OCI-LY3 (cell line): ENCODE data around the gene PCED1B.
"Not testable (repeated sequence)": the region's sequence is repeated elsewhere in the genome, so short reads cannot be mapped to it uniquely, and the experiment has no call there.

Source experiments
- H2AFZ ChIP-seq: fragments of 200-600, 300-600 bp; shearing (Covaris generic); 2 replicates; pipeline ENCODE4 v1.6.0; 2014; ENCODE audit warnings: antibody characterized with exemption, low read depth, low read length
- H3K27ac ChIP-seq: fragments of 200-600, 300-600 bp; sonication (generic); 2 replicates; pipeline ENCODE4 v1.5.1; 2014; ENCODE audit warnings: mild to moderate bottlenecking, low read length, moderate library complexity, mixed read lengths
- H3K27me3 ChIP-seq: fragments of 200-600, 300-600 bp; sonication (generic); 2 replicates; pipeline ENCODE4 v1.6.1; 2014; ENCODE audit warnings: low read depth, low read length, mixed read lengths
- H3K36me3 ChIP-seq: fragments of 200-600, 300-600 bp; sonication (generic); replicated peaks from 2 replicates; pipeline ENCODE3; 2014; ENCODE audit warnings: low read depth, low read length, mixed read lengths
- H3K4me1 ChIP-seq: fragments of 300-600, 200-600 bp; sonication (generic); 2 replicates; pipeline ENCODE4 v1.6.1; 2014; ENCODE audit warnings: low read length, mixed read lengths
- H3K4me2 ChIP-seq: fragments of 200-600, 300-600 bp; sonication (generic); 2 replicates; pipeline ENCODE4 v1.6.1; 2014; ENCODE audit warnings: low read length, mixed read lengths
- H3K4me3 ChIP-seq: fragments of 300-600, 200-600 bp; sonication (generic); 2 replicates; pipeline ENCODE4 v1.5.1; 2014; ENCODE audit warnings: antibody characterized with exemption, mild to moderate bottlenecking, low read length, moderate library complexity
- H3K79me2 ChIP-seq: fragments of 300-600, 200-600 bp; shearing (Covaris generic); 2 replicates; pipeline ENCODE4 v1.6.1; 2014; ENCODE audit warnings: mild to moderate bottlenecking, low read length, mixed read lengths
- H3K9ac ChIP-seq: fragments of 300-600, 200-600 bp; shearing (Covaris generic); 2 replicates; pipeline ENCODE4 v1.6.0; 2014; ENCODE audit warnings: mild to moderate bottlenecking, low read length, moderate library complexity
- H3K9me3 ChIP-seq: fragments of 200-600, 300-600 bp; shearing (Covaris generic); 2 replicates; pipeline ENCODE4 v1.6.1; 2014; ENCODE audit warnings: low read length, mixed read lengths; ENCODE audit not compliant: insufficient read depth
- H4K20me1 ChIP-seq: fragments of 200-600, 300-600 bp; sonication (generic); 2 replicates; pipeline ENCODE4 v1.6.1; 2016; ENCODE audit warnings: low read length, mixed read lengths; ENCODE audit not compliant: insufficient read depth
- CTCF ChIP-seq: fragments of 200-600, 300-600 bp; sonication (generic); IDR thresholded peaks from 2 replicates; pipeline ENCODE4 v1.5.1; 2014; ENCODE audit warnings: antibody characterized with exemption, low read length, low read depth
- EZH2phosphoT487 ChIP-seq: fragments of 200-600 bp; shearing (Covaris generic); IDR thresholded peaks from 2 replicates; pipeline ENCODE4 v1.6.1; 2018; ENCODE audit warnings: antibody characterized with exemption, mixed run types, low read depth

PCED1B gene

GRCh38 chr12:47111854-47112253 is 32.4 kb downstream of the PCED1B start:
- H3K79me2 ChIP-seq = no peaks in the 10 kb centered on the region
- no peak overlapping the region for H3K9ac ChIP-seq
- TF ChIP-seq CTCF (no peak), EZH2phosphoT487 (no peak)
- H3K36me3 ChIP-seq = no peaks in the 10 kb centered on the region
- no peaks in the 10 kb centered on the region for H4K20me1 ChIP-seq
- no peaks in the 10 kb centered on the region for H3K27me3 ChIP-seq
- H2AFZ ChIP-seq = no peak overlapping the region
- no peak overlapping the region for H3K4me2 ChIP-seq
- H3K27ac ChIP-seq = no peak overlapping the region
- no peak overlapping the region for H3K4me3 ChIP-seq
- no peaks in the 10 kb centered on the region for H3K4me1 ChIP-seq
- no peaks in the 10 kb centered on the region for H3K9me3 ChIP-seq

DNA sequence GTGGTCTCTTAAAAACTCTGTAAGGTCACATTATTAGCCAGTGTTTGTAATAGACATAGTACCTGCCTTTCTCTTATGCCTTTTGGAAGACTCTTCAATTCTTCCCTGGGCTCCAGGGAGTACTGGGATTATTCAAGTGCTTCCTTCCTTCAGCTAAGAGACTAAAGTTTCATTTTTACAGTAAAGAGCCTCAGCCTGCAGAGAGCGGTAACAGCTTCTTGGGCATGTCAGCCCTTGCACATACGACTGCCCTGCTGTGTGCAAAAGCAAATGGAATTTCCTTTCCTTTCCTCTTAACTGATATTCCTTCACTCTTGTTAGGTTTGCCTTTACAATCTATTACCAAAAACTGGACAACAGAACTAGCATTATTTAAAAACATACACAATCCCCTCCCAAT is 33.3 kb downstream of the PCED1B start:
- Histone ChIP-seq H4K20me1 (no peaks in the 10 kb centered on the region), H2AFZ (no peak overlapping the region), H3K9me3 (no peaks in the 10 kb centered on the region), H3K4me3 (no peak overlapping the region), H3K4me2 (no peak overlapping the region), H3K4me1 (no peaks in the 10 kb centered on the region), H3K36me3 (no peaks in the 10 kb centered on the region), H3K27ac (no peak overlapping the region), H3K79me2 (no peaks in the 10 kb centered on the region), H3K9ac (no peak overlapping the region), H3K27me3 (no peaks in the 10 kb centered on the region)
- TF ChIP-seq EZH2phosphoT487 = no peak
- no peak for TF ChIP-seq CTCF

GRCh38 chr12:47114481-47114892 is 35.1 kb downstream of the PCED1B start:
- Histone ChIP-seq H3K79me2 (no peaks in the 10 kb centered on the region), H2AFZ (no peak overlapping the region), H3K4me2 (no peak overlapping the region), H3K9me3 (no peaks in the 10 kb centered on the region), H3K4me1 (peaks cover 4% of the 10 kb centered on the region), H3K4me3 (no peak overlapping the region), H4K20me1 (no peaks in the 10 kb centered on the region), H3K36me3 (no peaks in the 10 kb centered on the region), H3K27ac (no peak overlapping the region), H3K27me3 (no peaks in the 10 kb centered on the region), H3K9ac (no peak overlapping the region)
- no peak for TF ChIP-seq CTCF
- no peak for TF ChIP-seq EZH2phosphoT487

DNA sequence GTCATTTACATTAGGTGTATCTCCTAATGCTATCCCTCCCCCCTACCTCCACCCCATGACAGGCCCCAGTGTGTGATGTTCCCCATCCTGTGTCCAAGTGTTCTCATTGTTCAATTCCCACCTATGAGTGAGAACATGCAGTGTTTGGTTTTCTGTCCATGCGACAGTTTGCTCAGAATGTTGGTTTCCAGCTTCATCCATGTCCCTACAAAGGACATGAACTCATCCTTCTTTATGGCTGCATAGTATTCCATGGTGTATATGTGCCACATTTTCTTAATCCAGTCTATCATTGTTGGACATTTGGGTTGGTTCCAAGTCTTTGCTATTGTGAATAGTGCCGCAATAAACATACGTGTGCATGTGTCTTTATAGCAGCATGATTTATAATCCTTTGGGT is 37.9 kb downstream of the PCED1B start:
- H4K20me1 ChIP-seq, H3K4me3 ChIP-seq, H3K9ac ChIP-seq, H3K4me1 ChIP-seq, H3K79me2 ChIP-seq, H3K9me3 ChIP-seq, H3K36me3 ChIP-seq, H3K27me3 ChIP-seq, H3K27ac ChIP-seq, H3K4me2 ChIP-seq, H2AFZ ChIP-seq: not testable (repeated sequence)

GRCh38 chr12:47120736-47121135 is 41.3 kb downstream of the PCED1B start:
- H3K4me1 ChIP-seq = peaks cover 8% of the 10 kb centered on the region
- H2AFZ ChIP-seq = no peak overlapping the region
- H3K79me2 ChIP-seq = no peaks in the 10 kb centered on the region
- no peak overlapping the region for H3K4me3 ChIP-seq
- no peak overlapping the region for H3K4me2 ChIP-seq
- H3K27ac ChIP-seq = no peak overlapping the region
- no peaks in the 10 kb centered on the region for H3K27me3 ChIP-seq
- H4K20me1 ChIP-seq = no peaks in the 10 kb centered on the region
- TF ChIP-seq CTCF (no peak), EZH2phosphoT487 (no peak)
- H3K36me3 ChIP-seq = no peaks in the 10 kb centered on the region
- no peak overlapping the region for H3K9ac ChIP-seq
- H3K9me3 ChIP-seq = no peaks in the 10 kb centered on the region
